OCI-LY7 (cell line): ENCODE data around the gene CKM.
"Not testable (repeated sequence)": the region's sequence is repeated elsewhere in the genome, so short reads cannot be mapped to it uniquely, and the experiment has no call there.

Experiments used
- EZH2phosphoT487 ChIP-seq: fragments of 200-600 bp; sonication (generic); IDR thresholded peaks from 2 replicates; pipeline ENCODE4 v1.6.1; 2018; ENCODE audit warnings: low read depth, borderline replicate concordance, mild to moderate bottlenecking, mixed run types, antibody characterized with exemption, low read length, moderate library complexity, mixed read lengths
- TF ChIP-seq, protein P1 (sequence below): fragments of 200-600 bp; sonication (generic); conservative IDR thresholded peaks from 2 replicates; pipeline ENCODE4 v1.5.1; 2014; ENCODE audit warnings: mild to moderate bottlenecking, antibody characterized with exemption, low read length, moderate library complexity, mixed read lengths

DNA sequence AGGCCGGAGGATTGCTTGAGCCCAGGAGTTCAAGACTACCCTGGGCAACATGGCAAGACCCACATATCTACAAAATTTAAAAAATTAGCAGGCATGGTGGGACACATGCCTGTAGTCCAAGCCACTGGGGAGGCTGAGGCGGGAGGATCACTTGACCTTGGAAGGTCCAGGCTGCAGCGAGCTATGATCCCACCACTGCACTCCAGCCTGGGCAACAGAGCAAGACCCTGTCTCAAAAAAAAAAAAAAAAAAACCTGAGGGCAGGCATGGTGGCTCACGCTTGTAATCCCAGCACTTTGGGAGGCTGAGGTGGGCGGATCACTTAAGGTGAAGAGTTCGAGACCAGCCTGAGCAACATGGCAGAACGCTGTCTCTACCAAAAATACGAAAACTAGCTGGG lies 13.4 kb downstream of the CKM start:
- TF ChIP-seq, protein P1, sequence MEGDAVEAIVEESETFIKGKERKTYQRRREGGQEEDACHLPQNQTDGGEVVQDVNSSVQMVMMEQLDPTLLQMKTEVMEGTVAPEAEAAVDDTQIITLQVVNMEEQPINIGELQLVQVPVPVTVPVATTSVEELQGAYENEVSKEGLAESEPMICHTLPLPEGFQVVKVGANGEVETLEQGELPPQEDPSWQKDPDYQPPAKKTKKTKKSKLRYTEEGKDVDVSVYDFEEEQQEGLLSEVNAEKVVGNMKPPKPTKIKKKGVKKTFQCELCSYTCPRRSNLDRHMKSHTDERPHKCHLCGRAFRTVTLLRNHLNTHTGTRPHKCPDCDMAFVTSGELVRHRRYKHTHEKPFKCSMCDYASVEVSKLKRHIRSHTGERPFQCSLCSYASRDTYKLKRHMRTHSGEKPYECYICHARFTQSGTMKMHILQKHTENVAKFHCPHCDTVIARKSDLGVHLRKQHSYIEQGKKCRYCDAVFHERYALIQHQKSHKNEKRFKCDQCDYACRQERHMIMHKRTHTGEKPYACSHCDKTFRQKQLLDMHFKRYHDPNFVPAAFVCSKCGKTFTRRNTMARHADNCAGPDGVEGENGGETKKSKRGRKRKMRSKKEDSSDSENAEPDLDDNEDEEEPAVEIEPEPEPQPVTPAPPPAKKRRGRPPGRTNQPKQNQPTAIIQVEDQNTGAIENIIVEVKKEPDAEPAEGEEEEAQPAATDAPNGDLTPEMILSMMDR = not testable (repeated sequence)
- not testable (repeated sequence) for TF ChIP-seq EZH2phosphoT487
